Bronchial epithelial cell (primary cell): ENCODE data around the gene ARHGAP42. TPM values are rescaled to one million over a fixed set of nuclear protein-coding genes. Genes with fewer than 3 reads are reported as not detected.

Experiments
- DNase-seq: peaks from one replicate; pipeline ENCODE4 v3.0.0-alpha.2; 2010; ENCODE audit warnings: low read depth
- FAIRE-seq: peaks from 2 replicates; lab custom pipeline; 2011; peaks lifted over from hg19 to GRCh38; lab: Jason Lieb, UNC
- H3K27me3 ChIP-seq: 2 replicates; pipeline ENCODE4 v1.5.1; 2011; ENCODE audit warnings: low read length; ENCODE audit not compliant: control insufficient read depth, insufficient read depth
- H3K36me3 ChIP-seq: 2 replicates; pipeline ENCODE4 v1.5.1; 2011; ENCODE audit warnings: low read length; ENCODE audit not compliant: control insufficient read depth, insufficient read depth
- H3K4me3 ChIP-seq: 2 replicates; pipeline ENCODE4 v1.5.1; 2011; ENCODE audit warnings: mild to moderate bottlenecking, low read depth, low read length, control low read depth
- total RNA-seq: library from RNA; depleted of rRNA; stranded (reverse); fragments of >200 nt; gene quantifications from 2 replicates; pipeline ENCODE4 v1.2.1, GENCODE V29; 2014
- TF ChIP-seq, protein P1 (sequence below): IDR thresholded peaks from 2 replicates; pipeline ENCODE4 v1.5.1; 2011; ENCODE audit warnings: mild to moderate bottlenecking, moderate library complexity, low read length, control low read depth, inconsistent platforms; ENCODE audit not compliant: insufficient read depth, severe bottlenecking

The ARHGAP42 gene
- total RNA-seq, 1 donor from 2014 or later = 5.3 TPM

DNA sequence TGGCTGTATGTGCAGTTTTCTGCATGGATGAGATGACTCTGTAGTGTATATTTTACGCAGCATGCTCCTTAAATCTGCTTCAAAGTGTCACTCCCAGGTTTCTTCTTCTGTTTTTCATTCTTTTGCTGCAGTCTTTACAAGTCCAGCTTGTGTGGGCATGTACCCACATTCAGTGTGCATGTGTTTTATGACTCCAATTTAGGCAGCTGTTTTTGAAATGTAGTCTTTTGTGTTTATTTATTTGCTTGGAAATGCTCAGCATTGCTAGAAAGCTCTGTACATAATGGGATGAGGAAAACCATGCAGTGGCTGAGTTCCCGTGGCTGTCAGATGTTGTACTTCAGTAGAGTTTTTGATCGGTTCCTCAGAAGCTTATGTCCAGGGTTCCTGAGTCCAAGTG, 138.5 kb downstream of the ARHGAP42 start:
- Histone ChIP-seq H3K4me3 (no peak overlapping the region), H3K27me3 (no peaks in the 10 kb centered on the region), H3K36me3 (no peaks in the 10 kb centered on the region)
- FAIRE-seq (no peak), DNase-seq (peak; percentile 37)
- TF ChIP-seq, protein P1, sequence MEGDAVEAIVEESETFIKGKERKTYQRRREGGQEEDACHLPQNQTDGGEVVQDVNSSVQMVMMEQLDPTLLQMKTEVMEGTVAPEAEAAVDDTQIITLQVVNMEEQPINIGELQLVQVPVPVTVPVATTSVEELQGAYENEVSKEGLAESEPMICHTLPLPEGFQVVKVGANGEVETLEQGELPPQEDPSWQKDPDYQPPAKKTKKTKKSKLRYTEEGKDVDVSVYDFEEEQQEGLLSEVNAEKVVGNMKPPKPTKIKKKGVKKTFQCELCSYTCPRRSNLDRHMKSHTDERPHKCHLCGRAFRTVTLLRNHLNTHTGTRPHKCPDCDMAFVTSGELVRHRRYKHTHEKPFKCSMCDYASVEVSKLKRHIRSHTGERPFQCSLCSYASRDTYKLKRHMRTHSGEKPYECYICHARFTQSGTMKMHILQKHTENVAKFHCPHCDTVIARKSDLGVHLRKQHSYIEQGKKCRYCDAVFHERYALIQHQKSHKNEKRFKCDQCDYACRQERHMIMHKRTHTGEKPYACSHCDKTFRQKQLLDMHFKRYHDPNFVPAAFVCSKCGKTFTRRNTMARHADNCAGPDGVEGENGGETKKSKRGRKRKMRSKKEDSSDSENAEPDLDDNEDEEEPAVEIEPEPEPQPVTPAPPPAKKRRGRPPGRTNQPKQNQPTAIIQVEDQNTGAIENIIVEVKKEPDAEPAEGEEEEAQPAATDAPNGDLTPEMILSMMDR = no peak

DNA sequence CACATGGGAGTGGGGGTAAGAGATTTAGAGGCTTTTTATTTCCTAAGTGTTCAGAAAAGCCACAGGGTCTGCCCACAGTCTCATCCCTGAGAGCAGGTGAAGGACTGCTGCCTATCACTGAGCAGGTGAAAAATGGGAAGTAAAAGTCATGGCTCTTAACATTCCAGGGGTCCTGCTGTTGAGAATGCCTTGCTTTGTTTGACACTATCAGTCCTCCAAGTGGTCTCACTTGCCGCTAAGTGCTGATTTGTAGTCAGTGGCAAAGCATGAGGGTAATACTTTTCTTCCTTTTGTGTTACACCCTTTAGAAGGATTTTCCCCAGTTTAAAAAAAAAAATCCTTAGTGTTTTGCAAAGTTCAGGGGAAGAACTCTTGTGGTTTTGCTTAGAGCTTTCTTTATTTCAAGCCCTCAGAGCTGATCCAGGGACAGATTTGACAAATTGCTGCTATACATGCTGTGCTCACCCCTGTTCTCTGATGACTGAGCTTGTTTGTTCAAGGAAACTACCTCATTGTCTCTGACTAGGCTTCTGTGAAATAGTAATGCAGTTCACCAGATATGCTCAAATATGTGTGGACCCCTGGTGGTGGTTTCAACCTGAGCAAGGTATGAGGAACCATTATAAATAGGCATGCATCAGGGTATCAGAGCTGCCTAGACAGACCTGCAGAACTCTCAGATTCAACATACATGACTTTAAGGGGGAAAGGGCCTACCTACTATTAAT, 141.0 kb downstream of the ARHGAP42 start:
- TF ChIP-seq, protein P1 = peak; percentile 15
- Histone ChIP-seq H3K36me3 (no peaks in the 10 kb centered on the region), H3K4me3 (no peak overlapping the region), H3K27me3 (no peaks in the 10 kb centered on the region)
- FAIRE-seq (no peak), DNase-seq (peak; percentile 80)

DNA sequence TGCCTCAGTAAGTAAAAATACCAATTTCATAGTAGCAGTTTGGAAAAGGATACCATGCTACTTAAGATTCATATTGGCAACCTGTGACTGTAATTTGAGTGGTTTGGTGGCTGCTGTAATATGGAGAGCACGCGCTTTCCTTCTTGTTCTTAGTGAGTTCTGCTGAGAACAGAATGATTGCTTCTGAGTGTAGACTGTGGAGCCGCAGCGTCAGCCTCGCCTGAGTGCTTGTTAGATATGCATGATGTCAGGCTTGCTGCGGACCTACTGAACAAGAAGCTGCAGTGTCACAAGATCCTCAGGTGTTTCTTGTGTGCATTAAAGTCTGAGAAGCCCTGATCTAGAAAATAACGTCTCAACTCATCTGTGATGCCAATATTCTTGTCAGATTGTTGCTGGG, 143.2 kb downstream of the ARHGAP42 start:
- Histone ChIP-seq H3K4me3 (no peak overlapping the region), H3K27me3 (no peaks in the 10 kb centered on the region), H3K36me3 (no peaks in the 10 kb centered on the region)
- DNase-seq = no peak
- no peak for FAIRE-seq
- TF ChIP-seq, protein P1 = no peak

DNA sequence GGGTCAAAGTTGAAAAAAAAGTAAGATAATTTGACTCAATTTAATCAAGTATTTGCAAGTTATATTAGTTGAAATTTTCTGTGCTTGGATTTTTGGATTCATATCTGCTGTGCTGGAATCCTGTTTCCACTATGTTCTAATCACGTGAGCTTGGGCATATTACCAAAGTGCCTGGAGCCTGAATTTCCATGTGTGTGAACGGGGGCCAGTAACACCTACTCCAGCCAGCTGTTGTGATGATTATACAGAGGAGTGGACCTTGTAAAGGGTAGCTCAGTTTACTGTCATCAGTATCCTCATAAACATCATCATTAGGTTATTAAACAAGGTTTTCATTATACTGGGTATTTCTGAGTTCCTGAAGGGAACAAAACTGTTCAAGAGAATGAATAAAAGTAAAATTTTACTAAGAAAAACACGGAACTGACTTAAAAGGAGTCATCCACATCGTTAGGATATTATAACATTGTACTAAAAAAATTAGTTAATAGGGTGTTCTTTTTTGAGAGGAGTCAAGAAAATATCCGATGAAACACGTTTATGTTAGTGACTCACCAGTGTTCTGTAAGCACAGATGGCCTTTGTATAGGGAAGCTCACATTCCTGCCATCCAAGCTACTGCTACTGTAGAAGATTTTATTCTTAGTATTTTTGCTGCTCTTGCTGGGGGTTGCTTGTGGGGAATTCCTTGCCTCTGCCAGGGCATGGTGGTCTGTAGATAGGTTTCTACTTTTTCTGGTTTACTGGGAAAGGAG, 144.1 kb downstream of the ARHGAP42 start:
- H3K36me3 ChIP-seq = no peaks in the 10 kb centered on the region
- TF ChIP-seq, protein P1 = no peak
- DNase-seq (peak; percentile 75), FAIRE-seq (no peak)
- no peak overlapping the region for H3K4me3 ChIP-seq
- H3K27me3 ChIP-seq = no peaks in the 10 kb centered on the region

DNA sequence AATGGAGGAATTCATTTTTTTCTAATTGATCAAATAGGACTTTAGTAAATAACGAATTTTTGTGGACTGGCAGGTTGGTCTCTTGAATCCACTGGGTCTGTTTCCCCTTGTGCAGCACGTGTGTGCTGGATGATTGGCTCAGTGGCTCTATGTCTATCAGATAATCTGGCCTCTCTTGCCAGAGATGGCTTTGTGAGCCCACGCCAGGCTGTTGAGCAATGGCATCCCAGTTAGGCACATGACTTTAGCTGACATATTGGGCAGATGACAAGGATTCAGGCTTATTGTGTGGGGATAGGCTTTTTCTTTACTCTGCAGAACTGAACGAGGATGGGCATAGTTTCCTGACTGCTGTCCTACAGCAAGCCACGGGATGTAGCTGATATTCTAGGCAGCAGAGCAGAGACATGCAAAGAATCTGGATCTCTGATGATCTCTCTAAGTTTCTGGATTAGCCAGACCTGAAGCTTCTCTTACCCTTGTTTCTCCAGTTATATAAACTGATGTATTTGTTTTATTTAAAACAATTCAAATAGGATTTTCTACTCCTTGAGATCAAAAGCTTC, 144.9 kb downstream of the ARHGAP42 start:
- H3K36me3 ChIP-seq = no peaks in the 10 kb centered on the region

More for the DNA sequence above, 144.9 kb downstream of the ARHGAP42 start:
- Histone ChIP-seq H3K27me3 (no peaks in the 10 kb centered on the region), H3K4me3 (no peak overlapping the region)
- no peak for FAIRE-seq
- TF ChIP-seq, protein P1 = no peak
- DNase-seq = no peak
